ENCODE results near the gene NAP1L1. TPM values are rescaled to one million over a fixed set of nuclear protein-coding genes. Genes with fewer than 3 reads are reported as not detected.

Gene NAP1L1
- total RNA-seq, 1 donor from 2014 or later, result 687 TPM

DNA sequence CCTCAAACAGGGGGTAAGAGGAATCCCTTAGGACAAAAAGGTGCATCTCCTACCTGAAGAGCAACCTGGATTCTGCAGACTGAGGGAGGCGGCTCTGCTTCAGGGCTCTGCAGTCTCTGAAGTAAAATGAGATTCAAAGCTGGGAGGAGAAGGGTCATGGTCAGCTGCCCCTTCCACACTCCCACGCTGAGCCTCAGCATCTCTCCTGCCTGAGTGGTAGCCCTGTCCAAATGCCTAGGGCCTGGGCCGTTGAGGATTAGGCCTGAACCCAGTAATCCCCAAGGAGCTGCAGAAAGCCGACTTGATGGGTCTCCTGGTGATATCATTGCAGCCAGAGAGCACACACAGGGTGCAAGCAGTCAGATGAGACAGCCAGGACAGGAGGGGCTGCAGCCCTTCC, 71.8 kb downstream of the NAP1L1 start:
- Histone ChIP-seq H3K4me2 (ENCODE audit: low read length) (no peak overlapping the region), H3K27ac (ENCODE audit: low read depth, low read length) (no peak overlapping the region), H3K4me1 (ENCODE audit: insufficient read depth, low read length) (no peaks in the 10 kb centered on the region), H2AFZ (ENCODE audit: low read depth, low read length) (no peak overlapping the region), H3K9me3 (ENCODE audit: insufficient read depth, low read depth, low read length) (no peaks in the 10 kb centered on the region), H3K4me3 (ENCODE audit: insufficient read depth, low read depth, low read length) (no peak overlapping the region), H3K27me3 (ENCODE audit: insufficient read depth, low read length) (no peaks in the 10 kb centered on the region), H3K9ac (ENCODE audit: low read length) (no peak overlapping the region), H3K79me2 (ENCODE audit: insufficient read depth, low read length) (no peaks in the 10 kb centered on the region), H3K36me3 (ENCODE audit: insufficient read depth, low read length) (no peaks in the 10 kb centered on the region), H4K20me1 (ENCODE audit: insufficient read depth, low read length) (no peaks in the 10 kb centered on the region)
- no peaks in the 10 kb centered on the region for H3K27me3 Mint-ChIP-seq (ENCODE audit: low read depth, unreplicated experiment)
- FAIRE-seq (no peak), DNase-seq (ENCODE audit: low read depth) (no peak)
- H3K4me3 Mint-ChIP-seq (ENCODE audit: unreplicated experiment), result no peak overlapping the region
- TF ChIP-seq CTCF (IDR thresholded peaks at IDR 0.05; ENCODE audit: insufficient read depth, low read depth, low read length) (no peak), EZH2 (IDR thresholded peaks at IDR 0.05; ENCODE audit: insufficient read depth, low read length) (no peak)
- H3K4me1 Mint-ChIP-seq (ENCODE audit: low read depth, unreplicated experiment), result peaks cover 10% of the 10 kb centered on the region
- no peaks in the 10 kb centered on the region for H3K36me3 Mint-ChIP-seq (ENCODE audit: low read depth, unreplicated experiment)
- H3K9me3 Mint-ChIP-seq (ENCODE audit: unreplicated experiment), result no peaks in the 10 kb centered on the region
- H3K27ac Mint-ChIP-seq (ENCODE audit: unreplicated experiment), result no peak overlapping the region

DNA sequence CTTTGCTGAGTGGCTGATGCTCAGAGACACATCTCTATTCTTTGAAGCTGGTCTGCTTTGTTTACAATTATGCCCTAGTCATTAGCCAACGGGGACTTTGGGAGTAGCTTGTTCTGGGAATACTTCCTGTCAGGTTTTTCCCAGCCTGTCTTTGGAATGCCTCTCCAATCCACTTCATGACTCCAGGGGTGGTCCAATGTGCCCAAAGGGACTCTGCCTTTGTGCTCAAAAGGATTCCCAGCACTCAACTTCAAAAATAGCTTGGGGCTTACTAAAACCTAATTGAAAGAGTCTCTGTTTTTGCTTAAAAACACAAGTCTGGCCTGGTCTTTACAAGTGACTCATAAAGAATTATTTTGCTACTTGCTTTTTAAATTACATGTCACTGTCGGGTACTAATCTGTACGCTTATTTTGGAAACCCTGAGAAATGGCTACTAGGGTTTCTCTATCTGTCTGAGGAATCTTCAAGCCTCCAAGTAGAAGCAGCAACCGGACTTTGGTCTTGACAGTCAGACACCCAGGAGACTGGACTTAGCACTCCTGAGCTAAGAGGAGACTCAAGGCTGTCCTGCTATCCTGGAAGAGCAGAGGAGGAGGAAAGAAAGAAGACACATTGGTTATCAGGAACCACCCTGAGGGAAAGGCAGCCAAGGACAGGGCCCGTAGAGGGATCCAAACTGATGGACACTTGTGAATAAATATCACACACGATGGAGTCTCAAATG, 73.6 kb downstream of the NAP1L1 start:
- no peak overlapping the region for H3K4me2 ChIP-seq (ENCODE audit: low read length)
- DNase-seq (ENCODE audit: low read depth) (peak; percentile 30), FAIRE-seq (no peak)
- no peaks in the 10 kb centered on the region for H3K27me3 ChIP-seq (ENCODE audit: insufficient read depth, low read length)
- H2AFZ ChIP-seq (ENCODE audit: low read depth, low read length), result peak overlapping the region; percentile 3
- no peaks in the 10 kb centered on the region for H3K9me3 Mint-ChIP-seq (ENCODE audit: unreplicated experiment)
- H3K4me1 Mint-ChIP-seq (ENCODE audit: low read depth, unreplicated experiment), result peaks cover 9% of the 10 kb centered on the region
- H4K20me1 ChIP-seq (ENCODE audit: insufficient read depth, low read length), result no peaks in the 10 kb centered on the region
- H3K27ac Mint-ChIP-seq (ENCODE audit: unreplicated experiment), result no peak overlapping the region
- H3K27ac ChIP-seq (ENCODE audit: low read depth, low read length), result no peak overlapping the region
- no peak overlapping the region for H3K9ac ChIP-seq (ENCODE audit: low read length)
- no peaks in the 10 kb centered on the region for H3K4me1 ChIP-seq (ENCODE audit: insufficient read depth, low read length)
- no peaks in the 10 kb centered on the region for H3K36me3 Mint-ChIP-seq (ENCODE audit: low read depth, unreplicated experiment)
- no peaks in the 10 kb centered on the region for H3K36me3 ChIP-seq (ENCODE audit: insufficient read depth, low read length)
- TF ChIP-seq CTCF (IDR thresholded peaks at IDR 0.05; ENCODE audit: insufficient read depth, low read depth, low read length) (no peak), EZH2 (IDR thresholded peaks at IDR 0.05; ENCODE audit: insufficient read depth, low read length) (no peak)
- H3K79me2 ChIP-seq (ENCODE audit: insufficient read depth, low read length), result no peaks in the 10 kb centered on the region
- no peak overlapping the region for H3K4me3 Mint-ChIP-seq (ENCODE audit: unreplicated experiment)
- H3K27me3 Mint-ChIP-seq (ENCODE audit: low read depth, unreplicated experiment), result no peaks in the 10 kb centered on the region
- no peak overlapping the region for H3K4me3 ChIP-seq (ENCODE audit: insufficient read depth, low read depth, low read length)
- no peaks in the 10 kb centered on the region for H3K9me3 ChIP-seq (ENCODE audit: insufficient read depth, low read depth, low read length)

DNA sequence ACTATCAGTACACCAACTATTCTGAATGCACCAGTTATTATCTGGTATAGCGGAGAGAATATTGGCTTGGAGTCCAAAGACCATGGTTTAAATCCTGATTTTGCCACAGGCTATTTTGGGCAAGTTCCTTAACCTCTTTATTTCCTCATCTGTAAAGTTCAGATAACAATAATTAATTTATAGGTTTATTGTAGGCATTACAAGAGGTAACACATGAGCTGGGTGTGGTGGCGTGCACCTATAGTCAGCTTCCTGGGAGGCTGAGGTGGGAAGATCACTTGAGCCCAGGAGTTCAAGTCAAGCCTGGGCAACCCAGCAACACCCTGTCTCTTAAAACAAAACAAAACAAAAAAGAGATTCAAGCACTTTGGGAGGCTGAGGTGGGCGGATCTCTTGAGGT, 76.1 kb downstream of the NAP1L1 start:
- Histone ChIP-seq H3K4me1 (ENCODE audit: insufficient read depth, low read length) (no peaks in the 10 kb centered on the region), H3K9me3 (ENCODE audit: insufficient read depth, low read depth, low read length) (no peaks in the 10 kb centered on the region), H3K27me3 (ENCODE audit: insufficient read depth, low read length) (no peaks in the 10 kb centered on the region), H4K20me1 (ENCODE audit: insufficient read depth, low read length) (no peaks in the 10 kb centered on the region), H2AFZ (ENCODE audit: low read depth, low read length) (no peak overlapping the region), H3K27ac (ENCODE audit: low read depth, low read length) (no peak overlapping the region), H3K36me3 (ENCODE audit: insufficient read depth, low read length) (no peaks in the 10 kb centered on the region), H3K4me3 (ENCODE audit: insufficient read depth, low read depth, low read length) (no peak overlapping the region), H3K9ac (ENCODE audit: low read length) (no peak overlapping the region), H3K4me2 (ENCODE audit: low read length) (no peak overlapping the region), H3K79me2 (ENCODE audit: insufficient read depth, low read length) (no peaks in the 10 kb centered on the region)
- Mint-ChIP-seq H3K27me3 (ENCODE audit: low read depth, unreplicated experiment) (no peaks in the 10 kb centered on the region), H3K27ac (ENCODE audit: unreplicated experiment) (no peak overlapping the region), H3K9me3 (ENCODE audit: unreplicated experiment) (peaks cover 2% of the 10 kb centered on the region), H3K4me3 (ENCODE audit: unreplicated experiment) (no peak overlapping the region), H3K4me1 (ENCODE audit: low read depth, unreplicated experiment) (peaks cover 5% of the 10 kb centered on the region), H3K36me3 (ENCODE audit: low read depth, unreplicated experiment) (no peaks in the 10 kb centered on the region)
- TF ChIP-seq EZH2 (IDR thresholded peaks at IDR 0.05; ENCODE audit: insufficient read depth, low read length), result no peak
- TF ChIP-seq CTCF (IDR thresholded peaks at IDR 0.05; ENCODE audit: insufficient read depth, low read depth, low read length), result no peak
- DNase-seq (ENCODE audit: low read depth) (no peak), FAIRE-seq (no peak)
